HG02840 (cell line): ENCODE data around the gene AFG1L.
"Not testable (repeated sequence)": the region's sequence is repeated elsewhere in the genome, so short reads cannot be mapped to it uniquely, and the experiment has no call there.

Experiments
- ATAC-seq: cut with Tn5 transposase; IDR thresholded peaks from one replicate; pipeline ENCODE4 v1.9.1; 2021; ENCODE audit warnings: mild to moderate bottlenecking, moderate library complexity, moderate number of reproducible peaks; ENCODE audit not compliant: unreplicated experiment, low FRiP score

The AFG1L gene

DNA sequence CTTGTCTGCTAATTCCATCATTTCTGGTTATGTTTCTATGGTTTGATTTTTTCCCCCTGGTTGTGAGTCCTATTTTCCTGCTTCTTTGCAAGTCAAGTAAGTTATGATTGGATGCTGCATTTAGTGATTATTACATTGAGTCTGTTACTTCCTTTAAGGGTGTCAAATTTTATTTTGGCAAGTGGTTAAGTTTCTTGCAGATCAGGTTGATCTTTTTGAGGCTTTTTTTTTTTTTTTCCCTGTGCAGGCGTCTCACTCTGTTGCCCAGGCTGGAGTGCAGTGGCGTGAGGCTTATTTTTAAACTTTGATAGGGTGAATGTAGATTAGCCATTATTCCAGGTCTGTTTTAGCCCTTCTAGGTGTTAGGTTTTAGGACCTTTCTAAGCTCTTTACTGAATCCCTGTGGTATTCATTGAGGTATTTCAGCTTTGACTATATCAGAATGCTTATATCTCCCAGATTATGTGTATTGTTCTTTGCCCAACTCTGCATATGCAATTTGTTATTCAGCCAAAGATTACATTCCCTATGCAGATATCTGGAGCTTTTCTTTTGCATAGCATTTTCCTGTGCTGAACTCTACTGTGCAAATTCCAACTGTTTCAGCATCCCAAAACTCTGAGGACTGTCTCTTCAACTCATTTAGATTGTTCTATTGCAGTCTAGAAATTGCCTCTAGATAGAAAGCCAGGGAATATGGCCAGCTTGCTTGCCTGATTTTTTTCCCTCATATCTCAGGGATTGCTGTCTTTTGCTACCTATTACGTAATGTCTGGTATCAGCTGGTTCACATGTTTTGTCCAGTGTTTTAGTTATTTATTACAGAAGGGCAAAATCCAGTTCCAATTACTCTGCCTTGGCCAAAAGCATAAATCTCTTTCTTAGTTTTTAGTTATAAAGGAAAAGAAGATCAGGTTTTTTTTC is 113.3 kb downstream of the AFG1L start:
- no peak for ATAC-seq

DNA sequence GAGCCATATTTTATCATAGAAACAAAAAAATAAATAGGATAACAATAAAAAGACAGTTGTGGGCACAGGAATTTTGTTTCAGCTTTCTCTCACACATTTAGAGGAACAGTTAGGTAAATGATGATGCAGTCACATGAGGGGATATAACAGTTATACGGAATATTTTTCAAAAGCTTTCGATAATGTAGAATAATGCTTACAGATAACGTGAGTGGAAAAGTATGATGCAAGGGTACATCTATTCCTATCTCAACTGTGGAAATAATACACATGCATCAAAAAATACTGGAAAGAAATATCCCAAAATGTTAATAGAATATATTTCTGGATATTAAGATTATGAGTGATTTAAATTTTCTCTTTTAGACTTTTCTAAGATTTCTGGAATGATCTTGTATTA is 114.0 kb downstream of the AFG1L start:
- ATAC-seq, result no peak

DNA sequence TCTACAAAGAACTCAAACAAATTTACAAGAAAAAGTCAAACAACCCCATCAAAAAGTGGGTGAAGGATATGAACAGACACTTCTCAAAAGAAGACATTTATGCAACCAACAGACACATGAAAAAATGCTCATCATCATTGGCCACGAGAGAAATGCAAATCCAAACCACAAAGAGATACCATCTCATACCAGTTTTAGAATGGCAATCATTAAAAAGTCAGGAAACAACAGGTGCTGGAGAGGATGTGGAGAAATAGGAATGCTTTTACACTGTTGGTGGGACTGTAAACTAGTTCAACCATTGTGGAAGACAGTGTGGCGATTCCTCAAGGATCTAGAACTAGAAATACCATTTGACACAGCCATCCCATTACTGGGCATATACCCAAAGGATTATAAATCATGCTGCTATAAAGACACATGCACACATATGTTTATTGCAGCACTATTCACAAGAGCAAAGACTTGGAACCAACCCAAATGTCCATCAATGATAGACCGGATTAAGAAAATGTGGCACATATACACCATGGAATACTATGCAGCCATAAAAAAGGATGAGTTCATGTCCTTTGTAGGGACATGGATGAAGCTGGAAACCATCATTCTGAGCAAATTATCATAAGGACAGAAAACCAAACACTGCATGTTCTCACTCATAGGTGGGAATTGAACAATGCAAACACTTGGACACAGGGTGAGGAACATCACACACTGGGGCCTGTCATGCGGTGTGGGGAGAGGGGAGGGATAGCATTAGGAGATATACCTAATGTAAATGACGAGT is 121.4 kb downstream of the AFG1L start:
- not testable (repeated sequence) for ATAC-seq

GRCh38 chr6:108417027-108417426 is 122.2 kb downstream of the AFG1L start:
- no peak for ATAC-seq

GRCh38 chr6:108419474-108419873 is 124.6 kb downstream of the AFG1L start:
- no peak for ATAC-seq

DNA sequence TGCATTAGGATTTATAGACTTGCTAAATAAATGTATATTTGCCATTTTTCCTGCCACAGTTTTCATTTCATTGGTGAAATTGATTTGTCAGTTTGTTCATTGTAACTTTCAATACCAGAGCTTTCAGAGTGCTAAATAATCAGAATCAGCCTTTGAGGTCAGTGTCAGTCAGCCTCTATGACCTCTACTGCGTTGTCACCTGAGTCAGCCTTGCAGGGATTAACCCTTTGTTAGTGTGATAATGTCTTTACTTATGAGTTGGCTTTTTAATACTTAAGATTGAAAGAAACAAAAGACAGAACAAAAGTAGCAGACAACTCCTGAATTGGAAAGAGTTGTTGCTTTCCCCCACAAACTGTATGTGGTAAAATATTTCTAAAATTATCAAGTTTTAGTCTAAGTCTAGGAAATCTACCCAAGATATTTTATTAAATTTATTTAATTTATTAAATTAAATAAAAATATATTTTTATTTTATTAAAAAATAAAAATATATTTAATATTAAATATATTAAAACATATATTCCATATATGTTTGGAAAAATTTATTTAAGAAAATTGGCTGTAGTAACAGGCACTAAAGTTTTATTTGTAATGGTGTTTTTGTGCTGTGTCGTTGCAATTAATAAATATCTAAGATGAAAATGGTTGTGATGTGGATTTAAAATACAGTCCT is 125.2 kb downstream of the AFG1L start:
- ATAC-seq, result no peak

- no peak for ATAC-seq
Observed at GRCh38 chr6:108421366-108421765, 126.5 kb downstream of the AFG1L start.

GRCh38 chr6:108423982-108424705 is 129.3 kb downstream of the AFG1L start:
- ATAC-seq, result no peak

DNA sequence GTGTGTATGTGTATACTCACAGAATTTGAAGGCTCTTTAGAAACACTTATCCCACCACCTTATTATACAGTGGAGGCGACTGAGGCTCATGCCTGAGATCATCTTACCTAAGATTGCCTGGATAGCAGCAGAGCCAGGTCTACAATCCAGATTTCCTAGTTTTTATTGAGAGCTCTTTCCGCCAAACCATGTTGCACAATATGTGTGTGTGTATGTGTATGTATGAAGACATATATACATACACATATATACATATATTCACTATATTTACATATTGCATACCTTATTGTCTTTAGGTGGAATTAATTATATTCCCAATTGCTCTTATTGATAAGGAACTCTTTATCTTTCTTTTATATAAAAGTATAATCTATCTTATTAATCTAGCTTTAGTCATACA is 130.6 kb downstream of the AFG1L start:
- no peak for ATAC-seq

- no peak for ATAC-seq
Observed at GRCh38 chr6:108432143-108432542, 137.3 kb downstream of the AFG1L start.

DNA sequence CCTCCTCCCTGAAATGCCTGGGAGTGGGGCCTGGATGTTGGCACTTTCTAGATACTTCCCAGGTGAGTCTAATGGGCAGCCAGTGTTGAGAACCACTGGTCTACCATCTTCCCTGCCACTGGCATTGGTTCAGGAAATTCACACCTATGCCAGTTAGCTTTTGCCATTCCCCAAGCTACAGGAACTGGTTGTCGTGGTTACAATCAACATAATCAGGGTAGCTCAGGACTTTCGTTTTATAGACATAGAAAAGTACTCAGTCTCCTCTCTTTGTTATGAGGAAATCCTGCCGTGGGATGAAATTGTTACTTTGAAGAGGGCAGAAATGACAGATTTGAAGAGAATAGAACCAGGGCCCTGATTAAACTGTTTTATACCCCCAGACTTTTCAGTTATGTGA is 137.9 kb downstream of the AFG1L start:
- ATAC-seq, result no peak

DNA sequence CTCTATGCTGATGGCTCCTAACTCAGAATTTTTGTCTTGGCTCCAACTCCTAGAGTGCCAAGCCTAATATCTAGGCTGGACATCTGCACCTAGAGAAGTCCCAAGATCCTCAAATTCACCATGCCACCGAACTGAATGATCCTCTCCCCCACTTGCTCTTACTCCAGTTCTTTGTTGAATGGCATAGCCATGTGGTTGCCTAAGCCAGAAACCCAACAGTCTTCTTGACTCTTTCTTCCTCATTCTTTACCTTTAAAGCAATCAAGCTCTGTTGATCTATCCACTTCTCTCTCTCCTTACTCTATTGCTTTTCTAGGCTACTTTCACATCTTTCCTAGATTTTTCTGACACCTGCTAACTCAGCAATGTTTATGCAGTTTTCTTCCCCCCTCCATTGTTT is 139.4 kb downstream of the AFG1L start:
- no peak for ATAC-seq

- no peak for ATAC-seq
Observed at GRCh38 chr6:108435391-108435790, 140.5 kb downstream of the AFG1L start.

DNA sequence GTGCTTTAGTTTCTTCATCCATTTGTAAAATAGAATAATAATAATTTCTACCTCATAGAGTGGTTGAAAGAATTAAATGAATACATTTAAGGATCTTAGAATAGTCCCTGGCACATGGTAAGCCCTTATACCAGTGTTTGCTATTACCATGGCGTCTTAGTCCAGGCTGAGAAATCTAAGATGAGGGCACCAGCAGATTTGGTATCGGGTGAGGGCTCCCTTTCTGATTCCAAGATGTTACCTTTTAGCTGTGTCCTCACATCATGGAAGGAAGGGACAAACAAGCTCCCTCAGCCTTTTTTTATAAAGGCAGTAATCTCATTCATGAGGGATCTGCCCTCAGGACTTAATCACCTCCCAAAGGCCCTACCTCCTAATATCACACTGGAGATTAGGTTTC is 141.9 kb downstream of the AFG1L start:
- no peak for ATAC-seq

DNA sequence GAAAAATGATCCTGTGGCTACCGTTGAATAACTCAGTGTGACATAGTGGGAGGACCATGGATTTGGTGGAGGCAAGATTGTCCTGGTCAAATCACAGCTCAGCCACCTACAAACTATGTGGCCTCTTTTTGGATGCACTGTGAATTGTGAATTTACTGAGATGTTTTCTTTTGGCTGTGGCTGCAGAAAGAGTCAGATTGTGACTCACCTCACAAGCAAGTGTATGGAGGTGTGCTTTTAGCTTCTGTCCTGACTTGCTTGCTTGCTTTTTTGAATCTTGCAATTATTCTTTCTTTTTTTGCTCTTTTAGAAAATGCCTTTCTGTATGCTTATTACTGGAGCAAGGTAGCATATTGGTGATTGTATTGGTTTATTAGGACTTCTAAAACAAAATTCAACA is 143.0 kb downstream of the AFG1L start:
- no peak for ATAC-seq

DNA sequence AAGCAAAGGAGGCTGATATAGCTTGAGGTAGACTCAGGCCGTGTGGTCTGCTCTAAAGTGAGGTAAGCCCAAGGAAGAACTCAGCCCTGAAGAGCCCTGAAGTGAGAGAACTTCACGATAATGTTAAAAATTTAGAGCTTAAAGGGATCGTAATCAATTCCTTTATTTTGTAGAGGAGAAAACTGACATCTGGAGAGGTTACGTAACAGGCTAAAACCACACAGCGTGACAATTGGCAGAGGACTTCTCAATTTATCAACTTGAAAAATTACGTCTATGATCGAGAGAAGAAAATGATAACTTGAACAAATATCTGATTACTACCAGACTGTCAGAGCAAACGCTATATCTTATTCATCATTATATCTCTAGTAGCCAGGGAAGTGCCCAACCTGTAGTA is 144.1 kb downstream of the AFG1L start:
- ATAC-seq, result no peak

DNA sequence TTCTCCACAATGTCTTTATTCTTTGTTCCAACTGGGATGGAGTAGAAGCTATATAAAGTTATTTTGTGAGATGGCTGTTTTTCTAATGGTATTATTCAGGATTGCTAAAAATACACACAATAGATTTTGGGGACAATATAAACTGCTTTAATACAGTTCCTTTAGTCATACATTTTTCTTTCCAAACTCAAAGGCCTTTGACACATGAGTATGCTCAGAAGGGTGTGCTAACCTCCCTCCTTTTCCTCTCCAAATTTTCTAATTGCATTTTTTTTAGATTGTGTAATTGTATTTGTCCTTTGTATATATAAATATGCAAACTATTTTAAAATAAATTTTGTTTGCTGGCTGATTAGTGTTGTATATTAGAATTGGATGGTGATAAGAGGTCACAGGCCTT is 146.3 kb downstream of the AFG1L start:
- no peak for ATAC-seq

GRCh38 chr6:108442770-108443520 is 148.1 kb downstream of the AFG1L start:
- no peak for ATAC-seq

GRCh38 chr6:108446629-108447150 is 151.8 kb downstream of the AFG1L start:
- no peak for ATAC-seq
